Skeletal muscle tissue (tissue), 4 donors: ENCODE data around the gene LYPD1. TPM values are rescaled to one million over a fixed set of nuclear protein-coding genes. Genes with fewer than 3 reads are reported as not detected.

ENCODE experiments used
- H3K27ac ChIP-seq: one replicate; pipeline ENCODE4 v1.7.0; 2013; ENCODE audit warnings: mild to moderate bottlenecking, low read depth, low read length, inconsistent platforms
- H3K27me3 ChIP-seq, 3 donors: one replicate each; pipeline ENCODE4 v1.7.0; 2013; ENCODE audit warnings: low read length in 3 of 3; ENCODE audit not compliant: control insufficient read depth in 3 of 3, insufficient read depth in 3 of 3
- H3K36me3 ChIP-seq, 3 donors: one replicate each; pipeline ENCODE4 v1.7.0; 2013; ENCODE audit warnings: low read length in 3 of 3; ENCODE audit not compliant: control insufficient read depth in 3 of 3, insufficient read depth in 3 of 3
- H3K4me1 ChIP-seq, 3 donors: one replicate each; pipeline ENCODE4 v1.7.0; 2013; ENCODE audit warnings: low read length in 3 of 3, mild to moderate bottlenecking in 3 of 3; ENCODE audit not compliant: control insufficient read depth in 3 of 3, insufficient read depth in 3 of 3
- H3K4me3 ChIP-seq, 3 donors: one replicate each; pipeline ENCODE4 v1.7.0; 2013; ENCODE audit warnings: low read length in 3 of 3
- H3K9ac ChIP-seq, 3 donors: one replicate each; pipeline ENCODE4 v1.7.0; 2013; ENCODE audit warnings: low read length in 3 of 3, mild to moderate bottlenecking in 3 of 3, moderate library complexity in 2 of 3, low read depth in 1 of 3
- H3K9me3 ChIP-seq, 3 donors: one replicate each; pipeline ENCODE4 v1.7.0; 2013; ENCODE audit warnings: low read length in 3 of 3; ENCODE audit not compliant: control insufficient read depth in 3 of 3
- total RNA-seq: library from RNA; depleted of rRNA; stranded (reverse); fragments of >200 nt; gene quantifications from one replicate; pipeline ENCODE4 v1.2.3, GENCODE V29; 2014
- donor health status: Osteomylitis.

The LYPD1 gene
- total RNA-seq, 1 donor from 2014 or later: 4.2 TPM

- Histone ChIP-seq H3K36me3 (no peaks in the 10 kb centered on the region), H3K9me3 (peaks cover 0 to 3% (median 0%) of the 10 kb centered on the region in 3 donors), H3K27ac (no peak overlapping the region), H3K4me1 (no peaks in the 10 kb centered on the region), H3K9ac (no peak overlapping the region), H3K4me3 (no peak overlapping the region), H3K27me3 (peaks cover 2 to 4% (median 4%) of the 10 kb centered on the region in 3 donors)
Observed at GRCh38 chr2:132599556-132599955, 70.4 kb downstream of the LYPD1 start.

- no peak overlapping the region for H3K9ac ChIP-seq
- peaks cover 2 to 4% (median 4%) of the 10 kb centered on the region in 3 donors for H3K27me3 ChIP-seq
- no peak overlapping the region for H3K4me3 ChIP-seq
- peaks cover 0 to 3% (median 0%) of the 10 kb centered on the region in 3 donors for H3K9me3 ChIP-seq
- H3K4me1 ChIP-seq: no peaks in the 10 kb centered on the region
- no peaks in the 10 kb centered on the region for H3K36me3 ChIP-seq
- H3K27ac ChIP-seq: no peak overlapping the region
Observed at GRCh38 chr2:132598536-132598935, 71.5 kb downstream of the LYPD1 start.

- no peak overlapping the region for H3K9ac ChIP-seq
- peaks cover 2 to 4% (median 4%) of the 10 kb centered on the region in 3 donors for H3K27me3 ChIP-seq
- H3K4me3 ChIP-seq: no peak overlapping the region
- no peak overlapping the region for H3K27ac ChIP-seq
- H3K4me1 ChIP-seq: no peaks in the 10 kb centered on the region
- H3K36me3 ChIP-seq: no peaks in the 10 kb centered on the region
- H3K9me3 ChIP-seq: peaks cover 0 to 3% (median 0%) of the 10 kb centered on the region in 3 donors
Observed at GRCh38 chr2:132597831-132598230, 72.2 kb downstream of the LYPD1 start.

GRCh38 chr2:132597166-132597565, 72.8 kb downstream of the LYPD1 start:
- Histone ChIP-seq H3K36me3 (no peaks in the 10 kb centered on the region), H3K9me3 (peaks cover 0 to 3% (median 0%) of the 10 kb centered on the region in 3 donors), H3K9ac (no peak overlapping the region), H3K27ac (no peak overlapping the region), H3K4me1 (no peaks in the 10 kb centered on the region), H3K27me3 (peaks cover 2 to 4% (median 4%) of the 10 kb centered on the region in 3 donors), H3K4me3 (no peak overlapping the region)

- Histone ChIP-seq H3K9ac (no peak overlapping the region), H3K4me1 (no peaks in the 10 kb centered on the region), H3K27ac (no peak overlapping the region), H3K27me3 (peaks cover 2 to 4% (median 4%) of the 10 kb centered on the region in 3 donors), H3K4me3 (no peak overlapping the region), H3K9me3 (peaks cover 0 to 3% (median 0%) of the 10 kb centered on the region in 3 donors), H3K36me3 (no peaks in the 10 kb centered on the region)
Observed at GRCh38 chr2:132595693-132596092, 74.3 kb downstream of the LYPD1 start.

- H3K9me3 ChIP-seq: peaks cover 0 to 3% (median 0%) of the 10 kb centered on the region in 3 donors
Observed at GRCh38 chr2:132595186-132595585, 74.8 kb downstream of the LYPD1 start.

More at GRCh38 chr2:132595186-132595585, 74.8 kb downstream of the LYPD1 start:
- Histone ChIP-seq H3K4me1 (no peaks in the 10 kb centered on the region), H3K9ac (no peak overlapping the region), H3K27ac (no peak overlapping the region), H3K36me3 (no peaks in the 10 kb centered on the region), H3K4me3 (no peak overlapping the region), H3K27me3 (peaks cover 2 to 4% (median 4%) of the 10 kb centered on the region in 3 donors)
